Neural progenitor cell (in vitro differentiated cells): ENCODE results near the gene SGCD. TPM values are rescaled to one million over a fixed set of nuclear protein-coding genes. Genes with fewer than 3 reads are reported as not detected.
A peak's percentile ranks its signal among the peaks of the same experiment; 100 is the strongest.

Experiments used
- DNase-seq: peaks from one replicate; pipeline ENCODE4 v3.0.0-alpha.2; 2016; ENCODE audit warnings: low spot score
- H2AFZ ChIP-seq: fragments of 200-600 bp; sonication (generic); replicated peaks from 2 replicates; pipeline ENCODE4 v1.6.1; 2016; ENCODE audit warnings: antibody characterized with exemption
- H3F3A ChIP-seq: fragments of 200-600 bp; sonication (generic); 2 replicates; pipeline ENCODE4 v1.6.1; 2016; ENCODE audit warnings: antibody characterized with exemption, low read depth
- H3K27ac ChIP-seq: fragments of 200-600 bp; sonication (generic); 2 replicates; pipeline ENCODE4 v1.5.1; 2016; ENCODE audit warnings: mild to moderate bottlenecking
- H3K27me3 ChIP-seq: fragments of 200-600 bp; sonication (generic); 2 replicates; pipeline ENCODE4 v1.6.1; 2016; ENCODE audit warnings: mild to moderate bottlenecking, moderate library complexity
- H3K36me3 ChIP-seq: fragments of 200-600 bp; sonication (generic); 2 replicates; pipeline ENCODE4 v1.5.1; 2016
- H3K4me1 ChIP-seq: fragments of 200-600 bp; sonication (generic); 2 replicates; pipeline ENCODE4 v1.6.1; 2016; ENCODE audit warnings: mixed run types
- H3K4me2 ChIP-seq: fragments of 200-600 bp; sonication (generic); 2 replicates; pipeline ENCODE4 v1.6.1; 2016
- H3K4me3 ChIP-seq: fragments of 200-600 bp; sonication (generic); 2 replicates; pipeline ENCODE4 v1.5.1; 2016
- H3K79me2 ChIP-seq: fragments of 200-600 bp; sonication (generic); 2 replicates; pipeline ENCODE4 v1.6.1; 2016; ENCODE audit warnings: low read depth
- H3K9ac ChIP-seq: fragments of 200-600 bp; sonication (generic); 2 replicates; pipeline ENCODE4 v1.6.1; 2016
- H3K9me3 ChIP-seq: fragments of 200-600 bp; sonication (generic); 2 replicates; pipeline ENCODE4 v1.5.1; 2016; ENCODE audit warnings: low read depth
- H4K20me1 ChIP-seq: fragments of 200-600 bp; sonication (generic); 2 replicates; pipeline ENCODE4 v1.6.1; 2016; ENCODE audit warnings: low read depth
- H3K27ac Mint-ChIP-seq: 3 replicates; pipeline ENCODE4 v1.8.0; 2021; ENCODE audit warnings: mixed read lengths
- H3K27me3 Mint-ChIP-seq: 2 replicates; pipeline ENCODE4 v1.8.0; 2022; ENCODE audit warnings: low read depth, mild to moderate bottlenecking, inconsistent platforms, moderate library complexity, mixed read lengths; ENCODE audit not compliant: insufficient read depth
- H3K36me3 Mint-ChIP-seq: 3 replicates; pipeline ENCODE4 v1.8.0; 2021; ENCODE audit warnings: mixed read lengths
- H3K4me1 Mint-ChIP-seq: 3 replicates; pipeline ENCODE4 v1.8.0; 2021; ENCODE audit warnings: mixed read lengths
- H3K4me3 Mint-ChIP-seq: 3 replicates; pipeline ENCODE4 v1.8.0; 2021; ENCODE audit warnings: mild to moderate bottlenecking, moderate library complexity, mixed read lengths
- H3K9me3 Mint-ChIP-seq: 3 replicates; pipeline ENCODE4 v1.8.0; 2020; ENCODE audit warnings: mixed read lengths
- EZH2 ChIP-seq: fragments of 200-600 bp; sonication (generic); IDR thresholded peaks from 2 replicates; pipeline ENCODE4 v1.6.1; 2017; ENCODE audit warnings: antibody characterized with exemption, mild to moderate bottlenecking, moderate library complexity
- EZH2phosphoT487 ChIP-seq: fragments of 200-600 bp; sonication (generic); IDR thresholded peaks from 2 replicates; pipeline ENCODE4 v1.6.1; 2017; ENCODE audit warnings: antibody characterized with exemption
- total RNA-seq: library from RNA; depleted of rRNA; stranded (reverse); fragments of >200 nt; gene quantifications from 2 replicates; pipeline ENCODE4 v1.2.3, GENCODE V29; 2015; ENCODE audit warnings: low replicate concordance
- TF ChIP-seq, protein P1 (sequence below): fragments of 200-600 bp; sonication (generic); IDR thresholded peaks from 2 replicates; pipeline ENCODE4 v1.5.1; 2017; ENCODE audit warnings: antibody characterized with exemption, mild to moderate bottlenecking

Gene SGCD
- total RNA-seq, 1 donor from 2014 or later = not detected

- TF ChIP-seq, protein P1, sequence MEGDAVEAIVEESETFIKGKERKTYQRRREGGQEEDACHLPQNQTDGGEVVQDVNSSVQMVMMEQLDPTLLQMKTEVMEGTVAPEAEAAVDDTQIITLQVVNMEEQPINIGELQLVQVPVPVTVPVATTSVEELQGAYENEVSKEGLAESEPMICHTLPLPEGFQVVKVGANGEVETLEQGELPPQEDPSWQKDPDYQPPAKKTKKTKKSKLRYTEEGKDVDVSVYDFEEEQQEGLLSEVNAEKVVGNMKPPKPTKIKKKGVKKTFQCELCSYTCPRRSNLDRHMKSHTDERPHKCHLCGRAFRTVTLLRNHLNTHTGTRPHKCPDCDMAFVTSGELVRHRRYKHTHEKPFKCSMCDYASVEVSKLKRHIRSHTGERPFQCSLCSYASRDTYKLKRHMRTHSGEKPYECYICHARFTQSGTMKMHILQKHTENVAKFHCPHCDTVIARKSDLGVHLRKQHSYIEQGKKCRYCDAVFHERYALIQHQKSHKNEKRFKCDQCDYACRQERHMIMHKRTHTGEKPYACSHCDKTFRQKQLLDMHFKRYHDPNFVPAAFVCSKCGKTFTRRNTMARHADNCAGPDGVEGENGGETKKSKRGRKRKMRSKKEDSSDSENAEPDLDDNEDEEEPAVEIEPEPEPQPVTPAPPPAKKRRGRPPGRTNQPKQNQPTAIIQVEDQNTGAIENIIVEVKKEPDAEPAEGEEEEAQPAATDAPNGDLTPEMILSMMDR = no peak
These were observed 388.3 kb downstream of the SGCD start for GRCh38 chr5:156715287-156715686.

DNA sequence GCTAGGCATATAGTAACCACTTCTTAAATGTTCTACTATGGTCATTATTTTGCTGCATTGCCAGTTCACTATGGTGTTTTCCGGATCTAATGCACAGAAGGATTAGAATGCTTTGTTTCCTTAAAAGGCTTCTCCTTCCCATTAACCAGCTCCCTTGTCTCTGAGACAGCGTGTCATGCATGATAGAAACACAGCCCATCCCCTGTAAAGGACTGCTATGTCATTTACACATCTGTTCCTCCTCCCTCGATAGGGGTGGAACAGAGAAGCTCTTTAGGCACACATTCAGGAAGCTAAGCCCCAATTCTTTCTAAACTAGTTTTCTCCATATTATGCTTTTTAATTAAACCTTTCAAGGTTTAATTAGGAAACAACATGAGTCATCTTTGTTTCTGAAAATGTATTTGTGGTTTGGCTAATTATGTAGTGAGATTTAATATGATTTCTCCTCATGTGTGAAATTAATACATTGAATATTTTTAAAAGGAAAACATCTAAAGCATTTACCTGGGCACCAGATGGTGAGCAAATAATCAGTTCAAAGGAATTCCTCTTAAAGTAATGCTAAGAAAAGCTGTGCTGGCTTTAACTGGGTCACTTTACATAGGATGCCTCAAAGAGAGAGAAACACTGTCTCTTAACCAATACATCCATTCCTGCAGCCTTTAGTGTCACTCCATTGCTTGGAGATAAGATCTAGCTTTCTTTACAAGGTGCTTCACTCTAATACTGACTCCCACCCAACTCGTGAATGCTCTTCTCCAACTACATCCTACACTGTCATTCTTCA, 389.8 kb downstream of the SGCD start:
- H3K4me3 Mint-ChIP-seq = no peak overlapping the region
- DNase-seq = peak; percentile 23
- Histone ChIP-seq H3K79me2 (no peaks in the 10 kb centered on the region), H3K27ac (no peak overlapping the region), H3K9ac (no peak overlapping the region), H3K4me1 (peaks cover 38% of the 10 kb centered on the region), H3K9me3 (no peaks in the 10 kb centered on the region), H4K20me1 (no peaks in the 10 kb centered on the region), H3K27me3 (no peaks in the 10 kb centered on the region), H3K4me2 (peak overlapping the region; percentile 17), H3K36me3 (no peaks in the 10 kb centered on the region), H2AFZ (no peak overlapping the region), H3F3A (peaks cover 13% of the 10 kb centered on the region), H3K4me3 (no peak overlapping the region)
- peaks cover 7% of the 10 kb centered on the region for H3K4me1 Mint-ChIP-seq
- H3K27ac Mint-ChIP-seq = no peak overlapping the region
- no peak for TF ChIP-seq EZH2phosphoT487
- TF ChIP-seq EZH2 = no peak
- peaks cover 2% of the 10 kb centered on the region for H3K36me3 Mint-ChIP-seq
- H3K9me3 Mint-ChIP-seq = peaks cover 3% of the 10 kb centered on the region
- H3K27me3 Mint-ChIP-seq = no peaks in the 10 kb centered on the region

More at GRCh38 chr5:156715287-156715686, 388.3 kb downstream of the SGCD start:
- Histone ChIP-seq H3K9me3 (no peaks in the 10 kb centered on the region), H3K27ac (no peak overlapping the region), H3K9ac (no peak overlapping the region), H3K36me3 (no peaks in the 10 kb centered on the region), H3K79me2 (no peaks in the 10 kb centered on the region), H3F3A (peaks cover 13% of the 10 kb centered on the region), H3K4me2 (no peak overlapping the region), H3K4me3 (no peak overlapping the region), H3K27me3 (no peaks in the 10 kb centered on the region), H3K4me1 (peaks cover 38% of the 10 kb centered on the region), H2AFZ (no peak overlapping the region), H4K20me1 (no peaks in the 10 kb centered on the region)
- DNase-seq = peak; percentile 20
- Mint-ChIP-seq H3K27ac (no peak overlapping the region), H3K4me3 (no peak overlapping the region), H3K4me1 (peaks cover 7% of the 10 kb centered on the region), H3K9me3 (peaks cover 3% of the 10 kb centered on the region), H3K27me3 (no peaks in the 10 kb centered on the region), H3K36me3 (peaks cover 2% of the 10 kb centered on the region)

DNA sequence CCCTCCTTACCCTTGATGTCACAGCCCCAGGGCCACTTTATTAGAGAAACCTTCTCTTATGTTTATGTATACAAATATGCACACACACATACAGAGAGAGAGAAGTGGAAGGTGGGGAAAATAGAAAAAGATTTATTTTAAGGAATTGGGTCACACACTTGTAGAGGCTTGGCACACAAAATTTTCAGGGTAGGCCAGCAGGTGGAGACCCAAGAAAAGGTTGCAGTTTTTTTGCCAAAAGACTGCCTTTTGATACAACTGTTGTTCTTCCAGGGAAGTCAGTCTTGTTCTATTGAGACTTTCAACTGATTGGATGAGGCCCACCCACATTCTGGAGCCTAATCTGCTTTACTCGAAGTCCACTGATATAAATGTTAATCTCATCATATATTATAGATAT, 392.0 kb downstream of the SGCD start:
- no peak for DNase-seq
- Mint-ChIP-seq H3K36me3 (no peaks in the 10 kb centered on the region), H3K27me3 (no peaks in the 10 kb centered on the region), H3K9me3 (no peaks in the 10 kb centered on the region), H3K4me3 (no peak overlapping the region), H3K4me1 (peaks cover 7% of the 10 kb centered on the region), H3K27ac (no peak overlapping the region)
- Histone ChIP-seq H3K9me3 (no peaks in the 10 kb centered on the region), H3K27me3 (no peaks in the 10 kb centered on the region), H3K36me3 (no peaks in the 10 kb centered on the region), H3K9ac (no peak overlapping the region), H3K79me2 (no peaks in the 10 kb centered on the region), H2AFZ (no peak overlapping the region), H3K4me3 (no peak overlapping the region), H3F3A (peaks cover 6% of the 10 kb centered on the region), H3K4me1 (peaks cover 29% of the 10 kb centered on the region), H3K4me2 (no peak overlapping the region), H4K20me1 (no peaks in the 10 kb centered on the region), H3K27ac (no peak overlapping the region)
- no peak for TF ChIP-seq EZH2phosphoT487
- TF ChIP-seq, protein P1 = no peak
- TF ChIP-seq EZH2 = no peak

GRCh38 chr5:156722358-156722757, 395.4 kb downstream of the SGCD start:
- no peak overlapping the region for H3K4me2 ChIP-seq
- TF ChIP-seq, protein P1 = no peak
- TF ChIP-seq EZH2 = no peak
- no peak for TF ChIP-seq EZH2phosphoT487
- H3K79me2 ChIP-seq = no peaks in the 10 kb centered on the region
- H3K27ac ChIP-seq = no peak overlapping the region
- H3K4me3 ChIP-seq = no peak overlapping the region
- H3K27me3 Mint-ChIP-seq = no peaks in the 10 kb centered on the region
- no peaks in the 10 kb centered on the region for H3K27me3 ChIP-seq
- H3K9me3 ChIP-seq = no peaks in the 10 kb centered on the region
- H4K20me1 ChIP-seq = no peaks in the 10 kb centered on the region
- no peak overlapping the region for H3K4me3 Mint-ChIP-seq
- H3K36me3 ChIP-seq = no peaks in the 10 kb centered on the region
- no peaks in the 10 kb centered on the region for H3F3A ChIP-seq
- DNase-seq = no peak
- H3K4me1 Mint-ChIP-seq = no peaks in the 10 kb centered on the region
- no peaks in the 10 kb centered on the region for H3K9me3 Mint-ChIP-seq
- H2AFZ ChIP-seq = no peak overlapping the region
- peaks cover 2% of the 10 kb centered on the region for H3K4me1 ChIP-seq
- H3K9ac ChIP-seq = no peak overlapping the region
- no peaks in the 10 kb centered on the region for H3K36me3 Mint-ChIP-seq
- H3K27ac Mint-ChIP-seq = no peak overlapping the region
